A673 (cell line): ENCODE data around the gene ZCWPW2.

Experiments
- EZH2 ChIP-seq: fragments of 200-600 bp; sonication (generic); IDR thresholded peaks from 2 replicates; pipeline ENCODE4 v1.6.1; 2017; ENCODE audit warnings: borderline replicate concordance, low read depth, mild to moderate bottlenecking, mixed read lengths, antibody characterized with exemption, low read length; ENCODE audit not compliant: poor library complexity, severe bottlenecking
- TF ChIP-seq, protein P1 (sequence below): fragments of 300-800, 200-600 bp; sonication (generic); conservative IDR thresholded peaks from 2 replicates; pipeline ENCODE4 v1.5.1; 2017; ENCODE audit warnings: low read depth, mild to moderate bottlenecking, antibody characterized with exemption, low read length, moderate library complexity, mixed read lengths

DNA sequence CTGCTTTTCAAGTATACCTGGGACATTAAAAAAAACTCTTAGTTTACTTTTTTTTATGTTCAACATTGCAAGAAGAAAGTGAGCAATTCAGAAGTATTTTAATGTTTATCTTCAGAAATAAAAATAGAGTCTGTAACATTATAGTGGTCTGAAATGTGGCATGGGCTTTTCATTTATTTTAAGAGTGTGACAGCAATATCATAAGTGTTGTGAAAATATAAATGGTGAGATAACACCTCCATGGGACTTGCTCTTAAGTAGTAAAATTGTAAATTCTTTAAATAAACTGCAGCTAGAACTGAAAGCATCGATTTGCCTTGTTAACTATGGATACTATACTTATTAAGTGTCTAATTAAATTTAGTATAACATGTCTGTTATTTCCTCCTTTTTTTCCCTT is 48.8 kb upstream of the ZCWPW2 start:
- TF ChIP-seq, protein P1, sequence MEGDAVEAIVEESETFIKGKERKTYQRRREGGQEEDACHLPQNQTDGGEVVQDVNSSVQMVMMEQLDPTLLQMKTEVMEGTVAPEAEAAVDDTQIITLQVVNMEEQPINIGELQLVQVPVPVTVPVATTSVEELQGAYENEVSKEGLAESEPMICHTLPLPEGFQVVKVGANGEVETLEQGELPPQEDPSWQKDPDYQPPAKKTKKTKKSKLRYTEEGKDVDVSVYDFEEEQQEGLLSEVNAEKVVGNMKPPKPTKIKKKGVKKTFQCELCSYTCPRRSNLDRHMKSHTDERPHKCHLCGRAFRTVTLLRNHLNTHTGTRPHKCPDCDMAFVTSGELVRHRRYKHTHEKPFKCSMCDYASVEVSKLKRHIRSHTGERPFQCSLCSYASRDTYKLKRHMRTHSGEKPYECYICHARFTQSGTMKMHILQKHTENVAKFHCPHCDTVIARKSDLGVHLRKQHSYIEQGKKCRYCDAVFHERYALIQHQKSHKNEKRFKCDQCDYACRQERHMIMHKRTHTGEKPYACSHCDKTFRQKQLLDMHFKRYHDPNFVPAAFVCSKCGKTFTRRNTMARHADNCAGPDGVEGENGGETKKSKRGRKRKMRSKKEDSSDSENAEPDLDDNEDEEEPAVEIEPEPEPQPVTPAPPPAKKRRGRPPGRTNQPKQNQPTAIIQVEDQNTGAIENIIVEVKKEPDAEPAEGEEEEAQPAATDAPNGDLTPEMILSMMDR = no peak
- TF ChIP-seq EZH2 = no peak
